ENCODE data around the gene SERPINE2. TPM values are rescaled to one million over a fixed set of nuclear protein-coding genes. Genes with fewer than 3 reads are reported as not detected.

Gene SERPINE2
- total RNA-seq, 1 experiment from 2014 or later: 231 TPM

DNA sequence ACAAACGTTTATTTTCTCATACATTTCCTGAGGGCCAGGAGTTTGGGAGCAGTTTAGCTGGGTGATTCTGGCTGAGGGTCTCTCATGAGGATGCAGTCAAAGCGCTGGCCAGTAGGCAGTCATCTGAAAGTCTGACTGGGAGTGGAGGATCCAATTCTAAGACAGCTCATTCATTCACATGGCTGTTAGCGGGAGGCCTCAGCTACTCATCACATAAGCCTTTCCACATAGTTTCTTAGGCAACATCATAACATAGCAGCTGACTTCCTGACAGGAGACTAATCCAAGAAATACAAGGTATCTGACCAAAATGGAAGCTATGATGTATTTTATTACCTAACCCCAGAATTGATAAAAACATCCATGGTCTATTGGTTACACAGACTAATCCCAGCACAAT is 84.7 kb downstream of the SERPINE2 start:
- Mint-ChIP-seq H3K9me3 (ENCODE audit: unreplicated experiment) (no peaks in the 10 kb centered on the region), H3K4me3 (ENCODE audit: unreplicated experiment) (no peak overlapping the region), H3K36me3 (ENCODE audit: insufficient read depth, unreplicated experiment) (no peaks in the 10 kb centered on the region), H3K27me3 (ENCODE audit: insufficient read depth, unreplicated experiment) (no peaks in the 10 kb centered on the region), H3K27ac (ENCODE audit: low read depth, unreplicated experiment) (no peak overlapping the region), H3K4me1 (ENCODE audit: insufficient read depth, unreplicated experiment) (peaks cover 7% of the 10 kb centered on the region)
- ChIA-PET CTCF (interaction anchor here (1.4 to 1.5 kb wide), 2 partner anchors 93 to 193 kb away, joined by 3 to 5 read pairs; no protein-coding TSS in a partner anchor), POLR2A (interaction anchor here (0.6 to 5.2 kb wide), 5 partner anchors 9 to 194 kb away, joined by 3 to 71 read pairs (median 3); partner anchors contain the start of gene WDFY1)
- DNase-seq (ENCODE audit: unreplicated experiment): peak; percentile 45
- intact Hi-C loops (cut with micrococcal nuclease): loop anchor here (10.0 kb wide), 1 partner anchor 280 kb away; no protein-coding TSS in a partner anchor
- TF ChIP-seq, protein P1, sequence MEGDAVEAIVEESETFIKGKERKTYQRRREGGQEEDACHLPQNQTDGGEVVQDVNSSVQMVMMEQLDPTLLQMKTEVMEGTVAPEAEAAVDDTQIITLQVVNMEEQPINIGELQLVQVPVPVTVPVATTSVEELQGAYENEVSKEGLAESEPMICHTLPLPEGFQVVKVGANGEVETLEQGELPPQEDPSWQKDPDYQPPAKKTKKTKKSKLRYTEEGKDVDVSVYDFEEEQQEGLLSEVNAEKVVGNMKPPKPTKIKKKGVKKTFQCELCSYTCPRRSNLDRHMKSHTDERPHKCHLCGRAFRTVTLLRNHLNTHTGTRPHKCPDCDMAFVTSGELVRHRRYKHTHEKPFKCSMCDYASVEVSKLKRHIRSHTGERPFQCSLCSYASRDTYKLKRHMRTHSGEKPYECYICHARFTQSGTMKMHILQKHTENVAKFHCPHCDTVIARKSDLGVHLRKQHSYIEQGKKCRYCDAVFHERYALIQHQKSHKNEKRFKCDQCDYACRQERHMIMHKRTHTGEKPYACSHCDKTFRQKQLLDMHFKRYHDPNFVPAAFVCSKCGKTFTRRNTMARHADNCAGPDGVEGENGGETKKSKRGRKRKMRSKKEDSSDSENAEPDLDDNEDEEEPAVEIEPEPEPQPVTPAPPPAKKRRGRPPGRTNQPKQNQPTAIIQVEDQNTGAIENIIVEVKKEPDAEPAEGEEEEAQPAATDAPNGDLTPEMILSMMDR (IDR thresholded peaks at IDR 0.05; ENCODE audit: unreplicated experiment): no peak
- no TSS peak for BruUV-seq (replicated peaks)

- POLR2A ChIA-PET: no interaction called here
- no TSS peak for BruUV-seq (replicated peaks)
- DNase-seq (ENCODE audit: unreplicated experiment): no peak
- intact Hi-C loops (cut with micrococcal nuclease): loop anchor here (10.0 kb wide), 1 partner anchor 278 kb away; no protein-coding TSS in a partner anchor
- no peaks in the 10 kb centered on the region for H3K36me3 Mint-ChIP-seq (ENCODE audit: insufficient read depth, unreplicated experiment)
- peaks cover 14% of the 10 kb centered on the region for H3K4me1 Mint-ChIP-seq (ENCODE audit: insufficient read depth, unreplicated experiment)
- CTCF ChIA-PET: interaction anchor here (0.6 kb wide), 2 partner anchors 9 to 191 kb away, joined by 3 read pairs; no protein-coding TSS in a partner anchor
- TF ChIP-seq, protein P1 (IDR thresholded peaks at IDR 0.05; ENCODE audit: unreplicated experiment): no peak
- no peaks in the 10 kb centered on the region for H3K27me3 Mint-ChIP-seq (ENCODE audit: insufficient read depth, unreplicated experiment)
- H3K4me3 Mint-ChIP-seq (ENCODE audit: unreplicated experiment): no peak overlapping the region
- no peak overlapping the region for H3K27ac Mint-ChIP-seq (ENCODE audit: low read depth, unreplicated experiment)
- H3K9me3 Mint-ChIP-seq (ENCODE audit: unreplicated experiment): no peaks in the 10 kb centered on the region
Measured at GRCh38 chr2:223952280-223952968, 86.7 kb downstream of the SERPINE2 start.

DNA sequence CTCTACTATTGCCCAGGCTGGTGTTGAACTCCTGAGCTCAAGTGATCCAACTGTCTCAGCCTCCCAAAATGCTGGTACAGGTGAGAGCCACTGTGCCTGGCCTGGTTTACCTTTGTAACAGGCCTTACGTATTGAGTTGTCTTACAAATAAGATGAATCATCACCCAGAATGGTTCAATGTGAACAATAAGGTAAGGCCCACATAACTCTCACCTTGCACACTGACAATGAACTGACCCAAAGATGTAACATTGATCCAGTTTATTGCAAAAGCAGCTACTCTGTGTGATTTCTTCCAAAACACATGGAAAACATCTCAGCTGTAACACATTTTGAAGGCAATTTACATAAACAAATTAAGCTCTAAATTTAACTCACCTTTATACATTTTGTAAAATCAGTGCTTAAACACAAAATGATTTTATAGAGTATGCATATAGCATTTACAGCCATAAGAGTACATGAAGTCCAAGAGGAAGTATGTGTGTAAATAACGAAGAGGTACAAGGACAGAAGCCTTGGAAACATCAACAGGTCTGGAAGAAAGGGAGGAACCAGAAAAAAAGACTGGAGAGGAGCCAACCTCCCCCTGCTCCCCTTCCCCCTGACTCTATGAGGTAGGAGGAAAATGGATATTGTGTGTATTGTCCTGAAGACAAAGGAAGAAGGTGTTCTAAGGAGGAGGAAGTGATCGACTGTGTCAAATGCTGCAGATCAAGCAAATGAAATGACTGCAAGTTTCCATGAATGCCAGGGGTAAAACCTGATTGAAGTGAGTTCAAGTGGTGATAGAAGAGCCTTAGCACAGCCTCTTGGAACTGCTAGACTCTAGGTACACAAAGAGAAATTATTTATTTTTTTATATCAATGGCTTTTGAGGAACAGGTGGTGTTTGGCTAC is 88.4 kb downstream of the SERPINE2 start:
- ChIA-PET POLR2A (interaction anchor here (0.6 kb wide), 1 partner anchor 11 kb away, joined by 3 read pairs; no protein-coding TSS in a partner anchor), CTCF (interaction anchor here (1.3 kb wide), 1 partner anchor 305 kb away, joined by 3 read pairs; no protein-coding TSS in a partner anchor)
- Mint-ChIP-seq H3K9me3 (ENCODE audit: unreplicated experiment) (no peaks in the 10 kb centered on the region), H3K4me3 (ENCODE audit: unreplicated experiment) (no peak overlapping the region), H3K27ac (ENCODE audit: low read depth, unreplicated experiment) (no peak overlapping the region), H3K36me3 (ENCODE audit: insufficient read depth, unreplicated experiment) (no peaks in the 10 kb centered on the region), H3K4me1 (ENCODE audit: insufficient read depth, unreplicated experiment) (peaks cover 8% of the 10 kb centered on the region), H3K27me3 (ENCODE audit: insufficient read depth, unreplicated experiment) (no peaks in the 10 kb centered on the region)
- intact Hi-C loops (cut with micrococcal nuclease): loop anchor here (10.0 kb wide), 1 partner anchor 276 kb away; no protein-coding TSS in a partner anchor
- no TSS peak for BruUV-seq (replicated peaks)
- TF ChIP-seq, protein P1 (IDR thresholded peaks at IDR 0.05; ENCODE audit: unreplicated experiment): no peak
- DNase-seq (ENCODE audit: unreplicated experiment): peak; percentile 41
